HepG2 (cell line): ENCODE results near the gene ARRDC1. TPM values are rescaled to one million over a fixed set of nuclear protein-coding genes. Genes with fewer than 3 reads are reported as not detected.

Experiments used
- ATRX ChIP-seq: sonication (generic); formaldehyde crosslinking; IDR thresholded peaks from 2 replicates; pipeline ENCODE4 v1.4.0; 2020; ENCODE audit warnings: missing genetic modification reagents, borderline replicate concordance
- BCL6 ChIP-seq: IDR thresholded peaks from 2 replicates; pipeline ENCODE4 v1.6.1; 2016; ENCODE audit warnings: missing genetic modification reagents, missing compliant biosample characterization
- CREBL2 ChIP-seq: sonication (generic); formaldehyde crosslinking; IDR thresholded peaks from 2 replicates; pipeline ENCODE4 v1.8.1; 2023; ENCODE audit warnings: missing genetic modification reagents, mild to moderate bottlenecking, borderline replicate concordance
- FOXK1 ChIP-seq: sonication (generic); formaldehyde crosslinking; IDR thresholded peaks from 2 replicates; pipeline ENCODE4 v1.4.0; 2020; ENCODE audit warnings: low read depth, missing genetic modification reagents, borderline replicate concordance
- HNRNPLL ChIP-seq: fragments of 200-400 bp; formaldehyde crosslinking; IDR thresholded peaks from 2 replicates; pipeline ENCODE4 v1.6.1; 2017; ENCODE audit warnings: mild to moderate bottlenecking, low read depth, low read length; ENCODE audit not compliant: poor library complexity, severe bottlenecking
- NKX3-1 ChIP-seq: sonication (generic); formaldehyde crosslinking; IDR thresholded peaks from 2 replicates; pipeline ENCODE4 v1.5.0; 2020; ENCODE audit warnings: missing genetic modification reagents
- SETDB1 ChIP-seq: sonication (generic); formaldehyde crosslinking; IDR thresholded peaks from 2 replicates; pipeline ENCODE4 v1.5.1; 2020; ENCODE audit warnings: missing genetic modification reagents, mild to moderate bottlenecking, borderline replicate concordance
- SOX13 ChIP-seq, 3 experiments: fragments of 450-650 bp in 1 of 3; sonication (generic) in 1 of 3; formaldehyde crosslinking in 1 of 3; IDR thresholded peaks in 2 of 3; conservative IDR thresholded peaks in 1 of 3; 2 replicates each; pipeline versions ENCODE4 v1.5.0 to v1.6.1; 2016 to 2020; ENCODE audit warnings: antibody characterized with exemption in 1 of 3, mild to moderate bottlenecking in 1 of 3, missing compliant biosample characterization in 1 of 3, missing genetic modification reagents in 1 of 3, moderate library complexity in 1 of 3
- SOX6 ChIP-seq, 2 experiments: fragments of 450-650 bp in 1 of 2; sonication (generic) in 1 of 2; formaldehyde crosslinking in 1 of 2; IDR thresholded peaks; 2 replicates each; pipeline versions ENCODE4 v1.4.0 to v1.6.1; 2017 to 2020; ENCODE audit warnings: antibody characterized with exemption in 1 of 2, mild to moderate bottlenecking in 1 of 2, missing genetic modification reagents in 1 of 2
- ZC3H13 ChIP-seq: sonication (generic); formaldehyde crosslinking; IDR thresholded peaks from 2 replicates; pipeline ENCODE4 v1.8.1; 2023; ENCODE audit warnings: mild to moderate bottlenecking, missing genetic modification reagents, moderate library complexity
- ZFP36 ChIP-seq: fragments of 150-350 bp; IDR thresholded peaks from 2 replicates; pipeline ENCODE4 v1.6.1; 2018; ENCODE audit warnings: borderline replicate concordance, low read length, low read depth; ENCODE audit not compliant: partially characterized antibody
- ZNF251 ChIP-seq: sonication (generic); formaldehyde crosslinking; IDR thresholded peaks from 2 replicates; pipeline ENCODE4 v1.9.0; 2021; ENCODE audit warnings: mild to moderate bottlenecking, missing genetic modification reagents
- ZNF720 ChIP-seq: sonication (generic); formaldehyde crosslinking; IDR thresholded peaks from 2 replicates; pipeline ENCODE4 v1.4.0; 2020; ENCODE audit warnings: missing genetic modification reagents
- ZNF761 ChIP-seq: sonication (generic); formaldehyde crosslinking; conservative IDR thresholded peaks from 2 replicates; pipeline ENCODE4 v1.4.0; 2020; ENCODE audit warnings: mild to moderate bottlenecking, missing genetic modification reagents
- ZNF766 ChIP-seq: sonication (generic); formaldehyde crosslinking; IDR thresholded peaks from 2 replicates; pipeline ENCODE4 v1.5.0; 2020; ENCODE audit warnings: missing genetic modification reagents, borderline replicate concordance
- polyA plus RNA-seq, 8 experiments: library from polyadenylated mRNA; depleted of rRNA in 3 of 8; stranded (reverse) in 7 of 8; unstranded in 1 of 8; fragments of >200 nt; fragmentation: Illumina TruSeq in 4 of 8; extraction: Trizol in 4 of 8; gene quantifications; 2 replicates each; pipeline versions ENCODE4 v1.2.1 to v1.2.3, GENCODE V29; 2011 to 2016; ENCODE audit warnings: low read depth in 4 of 8, missing spikeins in 1 of 8, mixed read lengths in 1 of 8; ENCODE audit not compliant: insufficient read depth in 1 of 8
- total RNA-seq, 5 experiments: library from RNA; depleted of rRNA; stranded (reverse); fragments of >200 nt; fragmentation: Illumina TruSeq; extraction: Trizol; gene quantifications; 2 replicates each; pipeline ENCODE4 v1.2.3, GENCODE V29; 2016; ENCODE audit warnings: low read depth in 1 of 5
- TF ChIP-seq, protein P1 (sequence below): sonication (generic); formaldehyde crosslinking; IDR thresholded peaks from 2 replicates; pipeline ENCODE4 v1.5.0; 2020; ENCODE audit warnings: mild to moderate bottlenecking, missing genetic modification reagents, borderline replicate concordance
- TF ChIP-seq, protein P2 (sequence below): IDR thresholded peaks from 2 replicates; pipeline ENCODE4 v1.4.0; 2020; ENCODE audit warnings: mild to moderate bottlenecking, missing genetic modification reagents
- TF ChIP-seq, protein P3 (sequence below): sonication (generic); formaldehyde crosslinking; IDR thresholded peaks from 2 replicates; pipeline ENCODE4 v1.5.0; 2020; ENCODE audit warnings: missing genetic modification reagents, mild to moderate bottlenecking, borderline replicate concordance
- TF ChIP-seq, protein P4 (sequence below): sonication (generic); formaldehyde crosslinking; IDR thresholded peaks from 2 replicates; pipeline ENCODE4 v1.4.0; 2020; ENCODE audit warnings: missing genetic modification reagents

ARRDC1 gene
- total and polyA plus RNA-seq, 2 of the 13 experiments (the other 11 are each of a cell fraction or from before 2014, with no cell fraction given): 21.7 to 44.4 TPM

GRCh38 chr9:137664676-137665075, 59.2 kb downstream of the ARRDC1 start (continued):
- TF ChIP-seq, protein P1, sequence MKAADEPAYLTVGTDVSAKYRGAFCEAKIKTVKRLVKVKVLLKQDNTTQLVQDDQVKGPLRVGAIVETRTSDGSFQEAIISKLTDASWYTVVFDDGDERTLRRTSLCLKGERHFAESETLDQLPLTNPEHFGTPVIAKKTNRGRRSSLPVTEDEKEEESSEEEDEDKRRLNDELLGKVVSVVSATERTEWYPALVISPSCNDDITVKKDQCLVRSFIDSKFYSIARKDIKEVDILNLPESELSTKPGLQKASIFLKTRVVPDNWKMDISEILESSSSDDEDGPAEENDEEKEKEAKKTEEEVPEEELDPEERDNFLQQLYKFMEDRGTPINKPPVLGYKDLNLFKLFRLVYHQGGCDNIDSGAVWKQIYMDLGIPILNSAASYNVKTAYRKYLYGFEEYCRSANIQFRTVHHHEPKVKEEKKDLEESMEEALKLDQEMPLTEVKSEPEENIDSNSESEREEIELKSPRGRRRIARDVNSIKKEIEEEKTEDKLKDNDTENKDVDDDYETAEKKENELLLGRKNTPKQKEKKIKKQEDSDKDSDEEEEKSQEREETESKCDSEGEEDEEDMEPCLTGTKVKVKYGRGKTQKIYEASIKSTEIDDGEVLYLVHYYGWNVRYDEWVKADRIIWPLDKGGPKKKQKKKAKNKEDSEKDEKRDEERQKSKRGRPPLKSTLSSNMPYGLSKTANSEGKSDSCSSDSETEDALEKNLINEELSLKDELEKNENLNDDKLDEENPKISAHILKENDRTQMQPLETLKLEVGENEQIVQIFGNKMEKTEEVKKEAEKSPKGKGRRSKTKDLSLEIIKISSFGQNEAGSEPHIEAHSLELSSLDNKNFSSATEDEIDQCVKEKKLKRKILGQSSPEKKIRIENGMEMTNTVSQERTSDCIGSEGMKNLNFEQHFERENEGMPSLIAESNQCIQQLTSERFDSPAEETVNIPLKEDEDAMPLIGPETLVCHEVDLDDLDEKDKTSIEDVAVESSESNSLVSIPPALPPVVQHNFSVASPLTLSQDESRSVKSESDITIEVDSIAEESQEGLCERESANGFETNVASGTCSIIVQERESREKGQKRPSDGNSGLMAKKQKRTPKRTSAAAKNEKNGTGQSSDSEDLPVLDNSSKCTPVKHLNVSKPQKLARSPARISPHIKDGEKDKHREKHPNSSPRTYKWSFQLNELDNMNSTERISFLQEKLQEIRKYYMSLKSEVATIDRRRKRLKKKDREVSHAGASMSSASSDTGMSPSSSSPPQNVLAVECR (CRISPR knock-in tag): peak; percentile 51; the same call in 1 of the 2 replicates
- TF ChIP-seq ZNF761 (no peak), ZFP36 (no peak), SOX13 (IDR thresholded peaks at IDR 0.05) (no peak), SOX13 (CRISPR knock-in tag; conservative IDR thresholded peaks at IDR 0.05 in 1 of 2, IDR thresholded peaks at IDR 0.05 in 1 of 2) (peak in 1 of 2 experiments; percentile 62; a peak in 2 of 4 replicates), NKX3-1 (CRISPR knock-in tag) (no peak), HNRNPLL (no peak), SETDB1 (CRISPR knock-in tag) (no peak), ZC3H13 (CRISPR knock-in tag) (no peak), ATRX (no peak), SOX6 (IDR thresholded peaks at IDR 0.05) (no peak), SOX6 (CRISPR knock-in tag; IDR thresholded peaks at IDR 0.05) (peak; percentile 58), BCL6 (peak; percentile 65), ZNF251 (CRISPR knock-in tag) (no peak), ZNF766 (CRISPR knock-in tag) (no peak), ZNF720 (CRISPR knock-in tag) (no peak), CREBL2 (no peak), FOXK1 (CRISPR knock-in tag) (peak; percentile 55; the same call in 1 of the 2 replicates)
- TF ChIP-seq, protein P2, sequence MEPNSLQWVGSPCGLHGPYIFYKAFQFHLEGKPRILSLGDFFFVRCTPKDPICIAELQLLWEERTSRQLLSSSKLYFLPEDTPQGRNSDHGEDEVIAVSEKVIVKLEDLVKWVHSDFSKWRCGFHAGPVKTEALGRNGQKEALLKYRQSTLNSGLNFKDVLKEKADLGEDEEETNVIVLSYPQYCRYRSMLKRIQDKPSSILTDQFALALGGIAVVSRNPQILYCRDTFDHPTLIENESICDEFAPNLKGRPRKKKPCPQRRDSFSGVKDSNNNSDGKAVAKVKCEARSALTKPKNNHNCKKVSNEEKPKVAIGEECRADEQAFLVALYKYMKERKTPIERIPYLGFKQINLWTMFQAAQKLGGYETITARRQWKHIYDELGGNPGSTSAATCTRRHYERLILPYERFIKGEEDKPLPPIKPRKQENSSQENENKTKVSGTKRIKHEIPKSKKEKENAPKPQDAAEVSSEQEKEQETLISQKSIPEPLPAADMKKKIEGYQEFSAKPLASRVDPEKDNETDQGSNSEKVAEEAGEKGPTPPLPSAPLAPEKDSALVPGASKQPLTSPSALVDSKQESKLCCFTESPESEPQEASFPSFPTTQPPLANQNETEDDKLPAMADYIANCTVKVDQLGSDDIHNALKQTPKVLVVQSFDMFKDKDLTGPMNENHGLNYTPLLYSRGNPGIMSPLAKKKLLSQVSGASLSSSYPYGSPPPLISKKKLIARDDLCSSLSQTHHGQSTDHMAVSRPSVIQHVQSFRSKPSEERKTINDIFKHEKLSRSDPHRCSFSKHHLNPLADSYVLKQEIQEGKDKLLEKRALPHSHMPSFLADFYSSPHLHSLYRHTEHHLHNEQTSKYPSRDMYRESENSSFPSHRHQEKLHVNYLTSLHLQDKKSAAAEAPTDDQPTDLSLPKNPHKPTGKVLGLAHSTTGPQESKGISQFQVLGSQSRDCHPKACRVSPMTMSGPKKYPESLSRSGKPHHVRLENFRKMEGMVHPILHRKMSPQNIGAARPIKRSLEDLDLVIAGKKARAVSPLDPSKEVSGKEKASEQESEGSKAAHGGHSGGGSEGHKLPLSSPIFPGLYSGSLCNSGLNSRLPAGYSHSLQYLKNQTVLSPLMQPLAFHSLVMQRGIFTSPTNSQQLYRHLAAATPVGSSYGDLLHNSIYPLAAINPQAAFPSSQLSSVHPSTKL: peak; percentile 64
- TF ChIP-seq, protein P3, sequence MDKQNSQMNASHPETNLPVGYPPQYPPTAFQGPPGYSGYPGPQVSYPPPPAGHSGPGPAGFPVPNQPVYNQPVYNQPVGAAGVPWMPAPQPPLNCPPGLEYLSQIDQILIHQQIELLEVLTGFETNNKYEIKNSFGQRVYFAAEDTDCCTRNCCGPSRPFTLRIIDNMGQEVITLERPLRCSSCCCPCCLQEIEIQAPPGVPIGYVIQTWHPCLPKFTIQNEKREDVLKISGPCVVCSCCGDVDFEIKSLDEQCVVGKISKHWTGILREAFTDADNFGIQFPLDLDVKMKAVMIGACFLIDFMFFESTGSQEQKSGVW: no peak
- TF ChIP-seq, protein P4, sequence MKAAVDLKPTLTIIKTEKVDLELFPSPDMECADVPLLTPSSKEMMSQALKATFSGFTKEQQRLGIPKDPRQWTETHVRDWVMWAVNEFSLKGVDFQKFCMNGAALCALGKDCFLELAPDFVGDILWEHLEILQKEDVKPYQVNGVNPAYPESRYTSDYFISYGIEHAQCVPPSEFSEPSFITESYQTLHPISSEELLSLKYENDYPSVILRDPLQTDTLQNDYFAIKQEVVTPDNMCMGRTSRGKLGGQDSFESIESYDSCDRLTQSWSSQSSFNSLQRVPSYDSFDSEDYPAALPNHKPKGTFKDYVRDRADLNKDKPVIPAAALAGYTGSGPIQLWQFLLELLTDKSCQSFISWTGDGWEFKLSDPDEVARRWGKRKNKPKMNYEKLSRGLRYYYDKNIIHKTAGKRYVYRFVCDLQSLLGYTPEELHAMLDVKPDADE (CRISPR knock-in tag): no peak
